ENCODE data around the gene NDUFAF8. TPM values are rescaled to one million over a fixed set of nuclear protein-coding genes. Genes with fewer than 3 reads are reported as not detected.

Gene NDUFAF8
- total RNA-seq, 1 experiment from 2014 or later: 65.0 TPM

- H3K9me3 Mint-ChIP-seq (ENCODE audit: unreplicated experiment): no peaks in the 10 kb centered on the region
- BruUV-seq (replicated peaks): no TSS peak
These were observed 17.1 kb upstream of the NDUFAF8 start for GRCh38 chr17:81221842-81222619.

DNA sequence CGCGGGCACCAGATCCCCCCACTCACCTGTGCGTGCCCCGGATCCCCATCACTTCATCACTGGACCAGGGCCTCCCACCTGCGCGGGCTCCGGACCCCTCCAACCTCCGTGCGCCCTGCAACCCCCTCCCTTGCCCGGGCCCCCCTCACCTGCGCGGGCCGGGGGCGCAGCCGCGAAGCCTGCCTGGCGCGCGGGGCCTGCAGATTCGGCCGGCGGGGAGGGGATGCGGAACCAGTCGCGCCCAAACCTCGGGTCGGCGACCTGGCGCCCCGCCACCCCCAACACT is 16.6 kb upstream of the NDUFAF8 start:
- Histone ChIP-seq H3K4me3 (ENCODE audit: low read depth, low read length) (peak overlapping the region; percentile 95), H3K27me3 (replicated peaks; ENCODE audit: control insufficient read depth, insufficient read depth, low read length) (no peaks in the 10 kb centered on the region), H3K36me3 (ENCODE audit: control insufficient read depth, insufficient read depth, low read length) (no peaks in the 10 kb centered on the region), H3K4me1 (peaks cover 9% of the 10 kb centered on the region), H3K9me3 (0 out of 2 replicates have a peak, but pooled peaks cover 3% of the 10 kb centered on the region)
- Mint-ChIP-seq H3K4me3 (ENCODE audit: unreplicated experiment) (peak overlapping the region; percentile 80), H3K27me3 (ENCODE audit: insufficient read depth, unreplicated experiment) (no peaks in the 10 kb centered on the region), H3K27ac (ENCODE audit: unreplicated experiment) (no peak overlapping the region), H3K4me1 (ENCODE audit: low read depth, unreplicated experiment) (no peaks in the 10 kb centered on the region), H3K36me3 (ENCODE audit: insufficient read depth, unreplicated experiment) (peaks cover 10% of the 10 kb centered on the region), H3K9me3 (ENCODE audit: unreplicated experiment) (no peaks in the 10 kb centered on the region)
- ChIA-PET CTCF (interaction anchor here (0.6 to 1.3 kb wide), 16 partner anchors 11 to 490 kb away, joined by 3 to 9 read pairs (median 4); partner anchors contain the start of genes BAHCC1, CHMP6, NDUFAF8 and TEPSIN), POLR2A (interaction anchor here (0.5 to 1.3 kb wide), 16 partner anchors 12 to 376 kb away, joined by 3 to 34 read pairs (median 5); partner anchors contain the start of genes BAHCC1, NDUFAF8, SLC38A10 and TEPSIN)
- BruUV-seq (replicated peaks): no TSS peak
- TF ChIP-seq, protein P1, sequence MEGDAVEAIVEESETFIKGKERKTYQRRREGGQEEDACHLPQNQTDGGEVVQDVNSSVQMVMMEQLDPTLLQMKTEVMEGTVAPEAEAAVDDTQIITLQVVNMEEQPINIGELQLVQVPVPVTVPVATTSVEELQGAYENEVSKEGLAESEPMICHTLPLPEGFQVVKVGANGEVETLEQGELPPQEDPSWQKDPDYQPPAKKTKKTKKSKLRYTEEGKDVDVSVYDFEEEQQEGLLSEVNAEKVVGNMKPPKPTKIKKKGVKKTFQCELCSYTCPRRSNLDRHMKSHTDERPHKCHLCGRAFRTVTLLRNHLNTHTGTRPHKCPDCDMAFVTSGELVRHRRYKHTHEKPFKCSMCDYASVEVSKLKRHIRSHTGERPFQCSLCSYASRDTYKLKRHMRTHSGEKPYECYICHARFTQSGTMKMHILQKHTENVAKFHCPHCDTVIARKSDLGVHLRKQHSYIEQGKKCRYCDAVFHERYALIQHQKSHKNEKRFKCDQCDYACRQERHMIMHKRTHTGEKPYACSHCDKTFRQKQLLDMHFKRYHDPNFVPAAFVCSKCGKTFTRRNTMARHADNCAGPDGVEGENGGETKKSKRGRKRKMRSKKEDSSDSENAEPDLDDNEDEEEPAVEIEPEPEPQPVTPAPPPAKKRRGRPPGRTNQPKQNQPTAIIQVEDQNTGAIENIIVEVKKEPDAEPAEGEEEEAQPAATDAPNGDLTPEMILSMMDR (IDR thresholded peaks at IDR 0.05; ENCODE audit: insufficient read depth in 1 of 2, low read depth in 1 of 2, low read length in 1 of 2, severe bottlenecking in 1 of 2, unreplicated experiment in 1 of 2): no peak
- no peak for DNase-seq
- intact Hi-C loops (cut with micrococcal nuclease; ENCODE audit: unreplicated experiment): loop anchor here (5.0 kb wide), 1 partner anchor 185 kb away; the partner anchor contains the start of gene BAIAP2

More at GRCh38 chr17:81221842-81222619, 17.1 kb upstream of the NDUFAF8 start:
- TF ChIP-seq, protein P1 (IDR thresholded peaks at IDR 0.05; ENCODE audit: insufficient read depth in 1 of 2, low read depth in 1 of 2, low read length in 1 of 2, severe bottlenecking in 1 of 2, unreplicated experiment in 1 of 2): no peak
- intact Hi-C loops (cut with micrococcal nuclease; ENCODE audit: unreplicated experiment): loop anchor here (5.0 kb wide), 1 partner anchor 185 kb away; the partner anchor contains the start of gene BAIAP2
- POLR2A ChIA-PET: interaction anchor here (0.6 to 1.3 kb wide), 9 partner anchors 13 to 376 kb away, joined by 4 to 34 read pairs (median 6); partner anchors contain the start of genes BAHCC1, NDUFAF8, SLC38A10 and TEPSIN
- peaks cover 10% of the 10 kb centered on the region for H3K36me3 Mint-ChIP-seq (ENCODE audit: insufficient read depth, unreplicated experiment)
- H3K4me3 Mint-ChIP-seq (ENCODE audit: unreplicated experiment): peak overlapping the region; percentile 80
- no peaks in the 10 kb centered on the region for H3K27me3 Mint-ChIP-seq (ENCODE audit: insufficient read depth, unreplicated experiment)
- Histone ChIP-seq H3K4me3 (ENCODE audit: low read depth, low read length) (peak overlapping the region; percentile 95), H3K9me3 (0 out of 2 replicates have a peak, but pooled peaks cover 1% of the 10 kb centered on the region), H3K4me1 (peaks cover 9% of the 10 kb centered on the region), H3K27me3 (replicated peaks; ENCODE audit: control insufficient read depth, insufficient read depth, low read length) (no peaks in the 10 kb centered on the region), H3K36me3 (ENCODE audit: control insufficient read depth, insufficient read depth, low read length) (no peaks in the 10 kb centered on the region)
- DNase-seq: no peak
- CTCF ChIA-PET: interaction anchor here (0.6 to 1.3 kb wide), 14 partner anchors 12 to 490 kb away, joined by 3 to 9 read pairs (median 4); partner anchors contain the start of genes BAHCC1, CHMP6, NDUFAF8 and TEPSIN
- no peak overlapping the region for H3K27ac Mint-ChIP-seq (ENCODE audit: unreplicated experiment)
- H3K4me1 Mint-ChIP-seq (ENCODE audit: low read depth, unreplicated experiment): no peaks in the 10 kb centered on the region
